SJSA1 (cell line): ENCODE results near the gene ECI1. TPM values are rescaled to one million over a fixed set of nuclear protein-coding genes. Genes with fewer than 3 reads are reported as not detected.
A peak's percentile ranks its signal among the peaks of the same experiment; 100 is the strongest.

Source experiments
- DNase-seq, 2 experiments: peaks; one replicate each; pipeline ENCODE4 v3.0.0-alpha.2; 2015 to 2020; ENCODE audit warnings: low spot score in 2 of 2, low read depth in 1 of 2
- H3K27ac ChIP-seq: fragments of 250-450 bp; sonication (Bioruptor Pico); 2 replicates; pipeline ENCODE4 v1.5.1; 2020; ENCODE audit warnings: mild to moderate bottlenecking, moderate library complexity
- H3K27me3 ChIP-seq: fragments of 250-450 bp; sonication (Bioruptor Pico); replicated peaks from 2 replicates; pipeline ENCODE4 v1.5.1; 2020; ENCODE audit warnings: mild to moderate bottlenecking, moderate library complexity
- H3K36me3 ChIP-seq: fragments of 250-450 bp; sonication (Bioruptor Pico); 2 replicates; pipeline ENCODE4 v1.5.1; 2020; ENCODE audit warnings: mild to moderate bottlenecking
- H3K4me1 ChIP-seq: fragments of 250-450 bp; sonication (Bioruptor Pico); replicated peaks from 2 replicates; pipeline ENCODE4 v1.6.1; 2021; ENCODE audit warnings: mild to moderate bottlenecking
- H3K4me3 ChIP-seq: fragments of 250-450 bp; sonication (Bioruptor Pico); 2 replicates; pipeline ENCODE4 v1.5.1; 2020; ENCODE audit warnings: mild to moderate bottlenecking
- H3K9me3 ChIP-seq: fragments of 250-450 bp; sonication (Bioruptor Pico); replicated peaks from 2 replicates; pipeline ENCODE4 v1.5.1; 2020; ENCODE audit warnings: mild to moderate bottlenecking
- total RNA-seq: library from RNA; depleted of rRNA; stranded (reverse); fragments of >200 nt; shearing (Covaris generic); gene quantifications from 2 replicates; pipeline ENCODE4 v1.2.3, GENCODE V29; 2014

ECI1 gene
- total RNA-seq, 1 experiment from 2014 or later, result 80.2 TPM

GRCh38 chr16:2237493-2238149 lies 13.8 kb downstream of the ECI1 start:
- no peaks in the 10 kb centered on the region for H3K4me1 ChIP-seq
- H3K9me3 ChIP-seq, result no peaks in the 10 kb centered on the region
- H3K36me3 ChIP-seq, result peaks cover 77% of the 10 kb centered on the region
- no peaks in the 10 kb centered on the region for H3K27me3 ChIP-seq
- H3K27ac ChIP-seq, result no peak overlapping the region
- no peak for DNase-seq
- H3K4me3 ChIP-seq, result no peak overlapping the region

GRCh38 chr16:2237102-2237482 lies 14.3 kb downstream of the ECI1 start:
- Histone ChIP-seq H3K9me3 (no peaks in the 10 kb centered on the region), H3K4me3 (no peak overlapping the region), H3K27me3 (no peaks in the 10 kb centered on the region), H3K36me3 (peaks cover 77% of the 10 kb centered on the region), H3K4me1 (no peaks in the 10 kb centered on the region), H3K27ac (no peak overlapping the region)
- DNase-seq, result no peak

GRCh38 chr16:2236337-2237101 lies 14.9 kb downstream of the ECI1 start, which contains the start of gene DNASE1L2:
DNASE1L2 (plus strand) TSS chr16:2236444; CDS start chr16:2236817, 373 bp downstream.
- H3K4me3 ChIP-seq, result no peak within 1 kb of the TSS
- no peaks in the 10 kb centered on the region for H3K9me3 ChIP-seq
- no peaks in the 10 kb centered on the region for H3K4me1 ChIP-seq
- H3K36me3 ChIP-seq, result peaks cover 77% of the 10 kb centered on the region
- peak in 1 of 2 experiments; percentile 51 for DNase-seq
- no peaks in the 10 kb centered on the region for H3K27me3 ChIP-seq
- no peak within 1 kb of the TSS for H3K27ac ChIP-seq

GRCh38 chr16:2235695-2236336 lies 15.6 kb downstream of the ECI1 start:
- H3K27ac ChIP-seq, result no peak overlapping the region
- DNase-seq, result no peak
- no peak overlapping the region for H3K4me3 ChIP-seq
- H3K4me1 ChIP-seq, result no peaks in the 10 kb centered on the region
- no peaks in the 10 kb centered on the region for H3K9me3 ChIP-seq
- no peaks in the 10 kb centered on the region for H3K27me3 ChIP-seq
- H3K36me3 ChIP-seq, result peaks cover 81% of the 10 kb centered on the region

GRCh38 chr16:2235234-2235651 lies 16.1 kb downstream of the ECI1 start:
- Histone ChIP-seq H3K9me3 (no peaks in the 10 kb centered on the region), H3K4me3 (no peak overlapping the region), H3K4me1 (no peaks in the 10 kb centered on the region), H3K27me3 (no peaks in the 10 kb centered on the region), H3K27ac (no peak overlapping the region), H3K36me3 (peaks cover 83% of the 10 kb centered on the region)
- no peak for DNase-seq

- no peak overlapping the region for H3K4me3 ChIP-seq
- H3K4me1 ChIP-seq, result no peaks in the 10 kb centered on the region
- DNase-seq, result no peak
- H3K27me3 ChIP-seq, result no peaks in the 10 kb centered on the region
- H3K9me3 ChIP-seq, result no peaks in the 10 kb centered on the region
- no peak overlapping the region for H3K27ac ChIP-seq
- peaks cover 84% of the 10 kb centered on the region for H3K36me3 ChIP-seq
These were observed 16.6 kb downstream of the ECI1 start for GRCh38 chr16:2234813-2235170.

GRCh38 chr16:2233872-2234812 lies 17.2 kb downstream of the ECI1 start:
- H3K27ac ChIP-seq, result no peak overlapping the region
- peaks cover 86% of the 10 kb centered on the region for H3K36me3 ChIP-seq
- H3K27me3 ChIP-seq, result no peaks in the 10 kb centered on the region
- no peaks in the 10 kb centered on the region for H3K9me3 ChIP-seq
- H3K4me1 ChIP-seq, result no peaks in the 10 kb centered on the region
- H3K4me3 ChIP-seq, result no peak overlapping the region
- DNase-seq, result no peak

- Histone ChIP-seq H3K9me3 (no peaks in the 10 kb centered on the region), H3K27ac (no peak overlapping the region), H3K36me3 (peaks cover 92% of the 10 kb centered on the region), H3K4me1 (no peaks in the 10 kb centered on the region), H3K27me3 (no peaks in the 10 kb centered on the region), H3K4me3 (no peak overlapping the region)
- DNase-seq, result peak in 1 of 2 experiments; percentile 45
These were observed 18.2 kb downstream of the ECI1 start for GRCh38 chr16:2233046-2233775.

GRCh38 chr16:2232094-2232990 lies 19.0 kb downstream of the ECI1 start:
- Histone ChIP-seq H3K27me3 (no peaks in the 10 kb centered on the region), H3K9me3 (no peaks in the 10 kb centered on the region), H3K27ac (no peak overlapping the region), H3K4me1 (no peaks in the 10 kb centered on the region), H3K36me3 (peaks cover 91% of the 10 kb centered on the region), H3K4me3 (no peak overlapping the region)
- DNase-seq, result no peak

GRCh38 chr16:2231016-2231931 lies 20.1 kb downstream of the ECI1 start:
- no peaks in the 10 kb centered on the region for H3K27me3 ChIP-seq
- H3K36me3 ChIP-seq, result peaks cover 92% of the 10 kb centered on the region
- H3K27ac ChIP-seq, result no peak overlapping the region
- no peak for DNase-seq
- no peaks in the 10 kb centered on the region for H3K9me3 ChIP-seq
- peaks cover 5% of the 10 kb centered on the region for H3K4me1 ChIP-seq
- no peak overlapping the region for H3K4me3 ChIP-seq

- no peaks in the 10 kb centered on the region for H3K27me3 ChIP-seq
- peaks cover 83% of the 10 kb centered on the region for H3K36me3 ChIP-seq
- no peak overlapping the region for H3K27ac ChIP-seq
- peaks cover 8% of the 10 kb centered on the region for H3K4me1 ChIP-seq
- no peaks in the 10 kb centered on the region for H3K9me3 ChIP-seq
- DNase-seq, result no peak
- no peak overlapping the region for H3K4me3 ChIP-seq
These were observed 21.0 kb downstream of the ECI1 start for GRCh38 chr16:2230376-2230775.
